ENCODE data around the gene PCDH15. TPM values are rescaled to one million over a fixed set of nuclear protein-coding genes. Genes with fewer than 3 reads are reported as not detected.

Gene PCDH15
- total RNA-seq, 1 donor from 2014 or later = not detected

GRCh38 chr10:54148508-54148907 lies 652.5 kb downstream of the PCDH15 start:
- Histone ChIP-seq H3K4me3 (ENCODE audit: insufficient read depth, low read depth, low read length) (no peak overlapping the region), H4K20me1 (ENCODE audit: insufficient read depth, low read length) (no peaks in the 10 kb centered on the region), H2AFZ (ENCODE audit: low read depth, low read length) (no peak overlapping the region), H3K4me1 (ENCODE audit: insufficient read depth, low read length) (no peaks in the 10 kb centered on the region), H3K9ac (ENCODE audit: low read length) (no peak overlapping the region), H3K27ac (ENCODE audit: low read depth, low read length) (no peak overlapping the region), H3K4me2 (ENCODE audit: low read length) (no peak overlapping the region), H3K79me2 (ENCODE audit: insufficient read depth, low read length) (no peaks in the 10 kb centered on the region), H3K9me3 (ENCODE audit: insufficient read depth, low read depth, low read length) (no peaks in the 10 kb centered on the region), H3K27me3 (ENCODE audit: insufficient read depth, low read length) (no peaks in the 10 kb centered on the region), H3K36me3 (ENCODE audit: insufficient read depth, low read length) (no peaks in the 10 kb centered on the region)
- H3K4me3 Mint-ChIP-seq (ENCODE audit: unreplicated experiment) = no peak overlapping the region
- H3K4me1 Mint-ChIP-seq (ENCODE audit: low read depth, unreplicated experiment) = no peaks in the 10 kb centered on the region
- peaks cover 2% of the 10 kb centered on the region for H3K9me3 Mint-ChIP-seq (ENCODE audit: unreplicated experiment)
- no peaks in the 10 kb centered on the region for H3K36me3 Mint-ChIP-seq (ENCODE audit: low read depth, unreplicated experiment)
- no peak for FAIRE-seq
- H3K27ac Mint-ChIP-seq (ENCODE audit: unreplicated experiment) = no peak overlapping the region
- DNase-seq (ENCODE audit: low read depth) = no peak
- H3K27me3 Mint-ChIP-seq (ENCODE audit: low read depth, unreplicated experiment) = no peaks in the 10 kb centered on the region
- TF ChIP-seq CTCF (IDR thresholded peaks at IDR 0.05; ENCODE audit: insufficient read depth, low read depth, low read length) (no peak), EZH2 (IDR thresholded peaks at IDR 0.05; ENCODE audit: insufficient read depth, low read length) (no peak)

- H4K20me1 ChIP-seq (ENCODE audit: insufficient read depth, low read length) = no peaks in the 10 kb centered on the region
- no peak overlapping the region for H2AFZ ChIP-seq (ENCODE audit: low read depth, low read length)
- Mint-ChIP-seq H3K27ac (ENCODE audit: unreplicated experiment) (no peak overlapping the region), H3K36me3 (ENCODE audit: low read depth, unreplicated experiment) (no peaks in the 10 kb centered on the region), H3K27me3 (ENCODE audit: low read depth, unreplicated experiment) (no peaks in the 10 kb centered on the region), H3K9me3 (ENCODE audit: unreplicated experiment) (peaks cover 9% of the 10 kb centered on the region), H3K4me3 (ENCODE audit: unreplicated experiment) (no peak overlapping the region), H3K4me1 (ENCODE audit: low read depth, unreplicated experiment) (no peaks in the 10 kb centered on the region)
- FAIRE-seq (no peak), DNase-seq (ENCODE audit: low read depth) (no peak)
- H3K36me3 ChIP-seq (ENCODE audit: insufficient read depth, low read length) = no peaks in the 10 kb centered on the region
- H3K4me1 ChIP-seq (ENCODE audit: insufficient read depth, low read length) = no peaks in the 10 kb centered on the region
- no peaks in the 10 kb centered on the region for H3K9me3 ChIP-seq (ENCODE audit: insufficient read depth, low read depth, low read length)
- H3K27ac ChIP-seq (ENCODE audit: low read depth, low read length) = no peak overlapping the region
- no peak overlapping the region for H3K9ac ChIP-seq (ENCODE audit: low read length)
- no peak overlapping the region for H3K4me3 ChIP-seq (ENCODE audit: insufficient read depth, low read depth, low read length)
- TF ChIP-seq CTCF (IDR thresholded peaks at IDR 0.05; ENCODE audit: insufficient read depth, low read depth, low read length) (no peak), EZH2 (IDR thresholded peaks at IDR 0.05; ENCODE audit: insufficient read depth, low read length) (no peak)
- H3K4me2 ChIP-seq (ENCODE audit: low read length) = no peak overlapping the region
- no peaks in the 10 kb centered on the region for H3K27me3 ChIP-seq (ENCODE audit: insufficient read depth, low read length)
- H3K79me2 ChIP-seq (ENCODE audit: insufficient read depth, low read length) = no peaks in the 10 kb centered on the region
Observed at GRCh38 chr10:54139819-54140428, 661.1 kb downstream of the PCDH15 start.

GRCh38 chr10:54137396-54137795 lies 663.6 kb downstream of the PCDH15 start:
- H3K4me3 Mint-ChIP-seq (ENCODE audit: unreplicated experiment) = no peak overlapping the region
- Histone ChIP-seq H3K4me1 (ENCODE audit: insufficient read depth, low read length) (no peaks in the 10 kb centered on the region), H4K20me1 (ENCODE audit: insufficient read depth, low read length) (no peaks in the 10 kb centered on the region), H3K4me2 (ENCODE audit: low read length) (no peak overlapping the region), H3K27me3 (ENCODE audit: insufficient read depth, low read length) (no peaks in the 10 kb centered on the region), H3K9me3 (ENCODE audit: insufficient read depth, low read depth, low read length) (no peaks in the 10 kb centered on the region), H2AFZ (ENCODE audit: low read depth, low read length) (no peak overlapping the region), H3K4me3 (ENCODE audit: insufficient read depth, low read depth, low read length) (no peak overlapping the region), H3K79me2 (ENCODE audit: insufficient read depth, low read length) (no peaks in the 10 kb centered on the region), H3K9ac (ENCODE audit: low read length) (no peak overlapping the region), H3K36me3 (ENCODE audit: insufficient read depth, low read length) (no peaks in the 10 kb centered on the region), H3K27ac (ENCODE audit: low read depth, low read length) (no peak overlapping the region)
- H3K27me3 Mint-ChIP-seq (ENCODE audit: low read depth, unreplicated experiment) = no peaks in the 10 kb centered on the region
- H3K4me1 Mint-ChIP-seq (ENCODE audit: low read depth, unreplicated experiment) = no peaks in the 10 kb centered on the region
- no peak overlapping the region for H3K27ac Mint-ChIP-seq (ENCODE audit: unreplicated experiment)
- H3K9me3 Mint-ChIP-seq (ENCODE audit: unreplicated experiment) = peaks cover 3% of the 10 kb centered on the region
- FAIRE-seq = no peak
- H3K36me3 Mint-ChIP-seq (ENCODE audit: low read depth, unreplicated experiment) = no peaks in the 10 kb centered on the region
- TF ChIP-seq EZH2 (IDR thresholded peaks at IDR 0.05; ENCODE audit: insufficient read depth, low read length) (no peak), CTCF (IDR thresholded peaks at IDR 0.05; ENCODE audit: insufficient read depth, low read depth, low read length) (no peak)
- no peak for DNase-seq (ENCODE audit: low read depth)
